HepG2 (cell line): ENCODE measurements around the gene YLPM1. TPM values are rescaled to one million over a fixed set of nuclear protein-coding genes. Genes with fewer than 3 reads are reported as not detected.

Experiments
- ATAC-seq: fragments of 200-7000 bp; cut with Tn5 transposase; 3 replicates; pipeline ENCODE4 v1.9.1; 2020; ENCODE audit warnings: mild to moderate bottlenecking, moderate library complexity
- BruUV-seq: library from RNA; stranded (reverse); fragments of 400-500 nt; replicated peaks from 2 replicates; lab custom pipeline; 2021; lab: Mats Ljungman, UMichigan
- CTCF ChIA-PET: fragments of 300-600 bp; formaldehyde crosslinking; extraction: SDS; loops from one replicate; lab custom pipeline; 2021; ENCODE audit warnings: low total read pairs, inconsistent platforms, low intra/inter-chr PET ratio; lab: Yijun Ruan, JAX
- POLR2A ChIA-PET: fragments of 350-600 bp; sonication (Branson Sonifier 250); formaldehyde crosslinking; loops from one replicate; lab custom pipeline; 2020; ENCODE audit warnings: antibody characterized with exemption, inconsistent platforms; lab: Yijun Ruan, JAX
- DNase-seq: peaks from one replicate; pipeline ENCODE4 v3.0.0-alpha.2; 2015; ENCODE audit warnings: low spot score
- FAIRE-seq: peaks from 3 replicates; lab custom pipeline; 2011; peaks lifted over from hg19 to GRCh38; lab: Jason Lieb, UNC
- H2AFZ ChIP-seq: one replicate; pipeline ENCODE4 v1.6.1; 2011; ENCODE audit warnings: low read length, inconsistent platforms
- H3K27ac ChIP-seq: fragments of 300-600 bp; 3 replicates; pipeline ENCODE4 v1.8.0; 2011; ENCODE audit warnings: mixed run types, mild to moderate bottlenecking, mixed read lengths, low read length, inconsistent platforms; ENCODE audit not compliant: insufficient read depth; ENCODE audit errors: extremely low read length
- H3K27me3 ChIP-seq, 2 experiments: fragments of 200-600 bp in 1 of 2; 2 replicates in 1 of 2; 3 replicates in 1 of 2; pipeline versions ENCODE4 v1.6.0 to v1.8.0; 2011; ENCODE audit warnings: low read length in 2 of 2, mild to moderate bottlenecking in 2 of 2, moderate library complexity in 2 of 2, inconsistent platforms in 1 of 2; ENCODE audit not compliant: insufficient read depth in 2 of 2, control insufficient read depth in 1 of 2
- H3K36me3 ChIP-seq, 2 experiments: fragments of 200-600 bp in 1 of 2; replicated peaks in 1 of 2; 2 replicates in 1 of 2; 3 replicates in 1 of 2; pipeline versions ENCODE4 v1.5.1 to v1.8.0; 2011; ENCODE audit warnings: low read length in 2 of 2, inconsistent platforms in 1 of 2; ENCODE audit not compliant: insufficient read depth in 2 of 2, control insufficient read depth in 1 of 2
- H3K4me1 ChIP-seq: 2 replicates; pipeline ENCODE4 v1.5.1; 2012; ENCODE audit warnings: low read length, inconsistent platforms; ENCODE audit not compliant: insufficient read depth
- H3K4me2 ChIP-seq: 2 replicates; pipeline ENCODE4 v1.6.0; 2011; ENCODE audit warnings: low read depth, low read length, inconsistent platforms
- H3K4me3 ChIP-seq, 3 experiments: fragments of 200-600 bp in 1 of 3; sonication (generic), shearing (Covaris generic) in 1 of 3; replicated peaks in 1 of 3; 2 replicates each; pipeline ENCODE4 v1.5.1; 2011 to 2016; ENCODE audit warnings: low read length in 3 of 3, inconsistent platforms in 2 of 3, low read depth in 2 of 3, mild to moderate bottlenecking in 2 of 3, control low read depth in 1 of 3, mixed read lengths in 1 of 3; ENCODE audit not compliant: insufficient read depth in 1 of 3
- H3K79me2 ChIP-seq: one replicate; pipeline ENCODE4 v1.6.1; 2011; ENCODE audit warnings: low read length, inconsistent platforms; ENCODE audit not compliant: insufficient read depth
- H3K9ac ChIP-seq: 2 replicates; pipeline ENCODE4 v1.6.0; 2011; ENCODE audit warnings: mild to moderate bottlenecking, low read depth, low read length, inconsistent platforms; ENCODE audit not compliant: insufficient read depth
- H3K9me3 ChIP-seq: 2 replicates; pipeline ENCODE4 v1.5.1; 2012; ENCODE audit warnings: mild to moderate bottlenecking, low read length
- H4K20me1 ChIP-seq: 2 replicates; pipeline ENCODE4 v1.6.0; 2011; ENCODE audit warnings: inconsistent platforms, mild to moderate bottlenecking, low read length, moderate library complexity; ENCODE audit not compliant: insufficient read depth
- ATM ChIP-seq: fragments of 450-650 bp; IDR thresholded peaks from 2 replicates; pipeline ENCODE4 v1.7.1; 2017; ENCODE audit warnings: mild to moderate bottlenecking, borderline replicate concordance
- CHD2 ChIP-seq: IDR thresholded peaks from 2 replicates; pipeline ENCODE4 v1.6.1; 2011; ENCODE audit warnings: low read depth, low read length, improper control_type of control experiment
- ISL2 ChIP-seq: sonication (generic); formaldehyde crosslinking; IDR thresholded peaks from 2 replicates; pipeline ENCODE4 v1.5.0; 2020; ENCODE audit warnings: missing genetic modification reagents
- LCORL ChIP-seq, 2 experiments: fragments of 450-650 bp in 1 of 2; sonication (generic) in 1 of 2; formaldehyde crosslinking in 1 of 2; IDR thresholded peaks; 2 replicates each; pipeline versions ENCODE4 v1.5.0 to v1.6.1; 2017 to 2020; ENCODE audit warnings: antibody characterized with exemption in 1 of 2, missing genetic modification reagents in 1 of 2
- MEIS2 ChIP-seq: sonication (generic); formaldehyde crosslinking; IDR thresholded peaks from 2 replicates; pipeline ENCODE4 v1.9.0; 2021; ENCODE audit warnings: mild to moderate bottlenecking, missing genetic modification reagents
- PAF1 ChIP-seq: IDR thresholded peaks from 2 replicates; pipeline ENCODE4 v1.6.1; 2016; ENCODE audit warnings: missing genetic modification reagents, missing compliant biosample characterization
- TEAD2 ChIP-seq: sonication (generic); formaldehyde crosslinking; IDR thresholded peaks from 2 replicates; pipeline ENCODE4 v1.9.0; 2021; ENCODE audit warnings: missing genetic modification reagents
- ZNF138 ChIP-seq: sonication (generic); formaldehyde crosslinking; IDR thresholded peaks from 2 replicates; pipeline ENCODE4 v1.5.0; 2020; ENCODE audit warnings: mild to moderate bottlenecking, low read depth, missing genetic modification reagents
- ZNF224 ChIP-seq: sonication (generic); formaldehyde crosslinking; IDR thresholded peaks from 2 replicates; pipeline ENCODE4 v1.5.0; 2020; ENCODE audit warnings: mild to moderate bottlenecking, missing genetic modification reagents
- WGBS: methylation state at CpG from one replicate; pipeline ENCODE4 v1.1.6; 2017; ENCODE audit warnings: low lambda C conversion rate; 5-methylcytosine and 5-hydroxymethylcytosine counted together
- in situ Hi-C: cut with HindIII; loops from 2 replicates; pipeline ENCODE4 v1.10.0; 2017; ENCODE audit warnings: low pct_unique_long_range_greater_than_20kb; ENCODE audit not compliant: extremely low pct_ligation_motif_present
- intact Hi-C: fragments of 100-400 bp; cut with micrococcal nuclease; formaldehyde crosslinking; loops from one replicate; pipeline ENCODE4 v1.10.0; 2022; ENCODE audit not compliant: unreplicated experiment
- polyA plus RNA-seq, 8 experiments: library from polyadenylated mRNA; depleted of rRNA in 3 of 8; stranded (reverse) in 7 of 8; unstranded in 1 of 8; fragments of >200 nt; fragmentation: Illumina TruSeq in 4 of 8; extraction: Trizol in 4 of 8; gene quantifications; 2 replicates each; pipeline versions ENCODE4 v1.2.1 to v1.2.3, GENCODE V29; 2011 to 2016; ENCODE audit warnings: low read depth in 4 of 8, missing spikeins in 1 of 8, mixed read lengths in 1 of 8; ENCODE audit not compliant: insufficient read depth in 1 of 8
- total RNA-seq, 5 experiments: library from RNA; depleted of rRNA; stranded (reverse); fragments of >200 nt; fragmentation: Illumina TruSeq; extraction: Trizol; gene quantifications; 2 replicates each; pipeline ENCODE4 v1.2.3, GENCODE V29; 2016; ENCODE audit warnings: low read depth in 1 of 5
- TF ChIP-seq, protein P1 (sequence below): sonication (generic); formaldehyde crosslinking; IDR thresholded peaks from 2 replicates; pipeline ENCODE4 v1.4.0; 2020; ENCODE audit warnings: mild to moderate bottlenecking, low read depth, missing genetic modification reagents
- TF ChIP-seq, protein P2 (sequence below): sonication (generic); formaldehyde crosslinking; IDR thresholded peaks from 2 replicates; pipeline ENCODE4 v1.8.1; 2023; ENCODE audit warnings: mild to moderate bottlenecking, missing genetic modification reagents, borderline replicate concordance

Gene YLPM1
- total and polyA plus RNA-seq, 2 of the 13 experiments (the other 11 are each of a cell fraction or from before 2014, with no cell fraction given), result 6.7 to 21.9 TPM

DNA sequence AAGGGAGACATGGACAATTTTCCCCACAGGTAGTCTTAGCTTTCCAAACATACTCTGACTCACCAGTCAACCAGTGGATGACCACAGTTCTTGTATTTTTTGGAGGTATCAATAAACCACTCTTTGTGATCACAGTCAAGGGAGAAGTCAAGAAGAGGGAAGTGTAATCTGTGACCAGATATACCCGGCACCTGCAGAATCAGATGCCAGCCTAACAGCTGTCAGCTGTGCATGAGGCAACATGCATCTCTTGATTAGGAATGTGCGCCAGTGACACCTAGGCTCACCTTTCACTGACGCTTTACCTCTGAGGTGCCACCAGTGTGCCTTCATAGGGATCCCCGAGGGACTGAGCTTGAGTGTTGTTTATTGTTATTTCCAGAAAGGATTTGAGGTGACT is 92.8 kb downstream of the YLPM1 start:
- TF ChIP-seq ZNF224, result no peak
- no peak for TF ChIP-seq PAF1 (CRISPR knock-in tag)
- TF ChIP-seq LCORL (IDR thresholded peaks at IDR 0.05), result no peak
- no peak for TF ChIP-seq LCORL (CRISPR knock-in tag; IDR thresholded peaks at IDR 0.05)
- TF ChIP-seq ZNF138 (CRISPR knock-in tag), result no peak
- TF ChIP-seq MEIS2, result no peak
- TF ChIP-seq, protein P1, sequence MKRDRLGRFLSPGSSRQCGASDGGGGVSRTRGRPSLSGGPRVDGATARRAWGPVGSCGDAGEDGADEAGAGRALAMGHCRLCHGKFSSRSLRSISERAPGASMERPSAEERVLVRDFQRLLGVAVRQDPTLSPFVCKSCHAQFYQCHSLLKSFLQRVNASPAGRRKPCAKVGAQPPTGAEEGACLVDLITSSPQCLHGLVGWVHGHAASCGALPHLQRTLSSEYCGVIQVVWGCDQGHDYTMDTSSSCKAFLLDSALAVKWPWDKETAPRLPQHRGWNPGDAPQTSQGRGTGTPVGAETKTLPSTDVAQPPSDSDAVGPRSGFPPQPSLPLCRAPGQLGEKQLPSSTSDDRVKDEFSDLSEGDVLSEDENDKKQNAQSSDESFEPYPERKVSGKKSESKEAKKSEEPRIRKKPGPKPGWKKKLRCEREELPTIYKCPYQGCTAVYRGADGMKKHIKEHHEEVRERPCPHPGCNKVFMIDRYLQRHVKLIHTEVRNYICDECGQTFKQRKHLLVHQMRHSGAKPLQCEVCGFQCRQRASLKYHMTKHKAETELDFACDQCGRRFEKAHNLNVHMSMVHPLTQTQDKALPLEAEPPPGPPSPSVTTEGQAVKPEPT (CRISPR knock-in tag), result no peak
- TF ChIP-seq, protein P2, sequence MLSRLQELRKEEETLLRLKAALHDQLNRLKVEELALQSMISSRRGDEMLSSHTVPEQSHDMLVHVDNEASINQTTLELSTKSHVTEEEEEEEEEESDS (CRISPR knock-in tag), result no peak
- no peak for TF ChIP-seq CHD2
- no peak for TF ChIP-seq ISL2 (CRISPR knock-in tag)
- no peak for TF ChIP-seq ATM
- TF ChIP-seq TEAD2, result no peak
- intact Hi-C loops, result no loop called here
- no peak overlapping the region for H3K4me3 ChIP-seq
- in situ Hi-C loops, result no loop called here
- FAIRE-seq (no peak), DNase-seq (no peak), ATAC-seq (no peak)
- H3K27ac ChIP-seq, result no peak overlapping the region
- H4K20me1 ChIP-seq, result no peaks in the 10 kb centered on the region
- no peaks in the 10 kb centered on the region for H3K4me1 ChIP-seq
- no peak overlapping the region for H3K9ac ChIP-seq
- no peak overlapping the region for H2AFZ ChIP-seq
- WGBS, result 98% methylated on average over 4 of the region's 4 CpGs
- H3K36me3 ChIP-seq, result no peaks in the 10 kb centered on the region; a peak in 1 of 5 replicates
- H3K79me2 ChIP-seq, result no peaks in the 10 kb centered on the region
- ChIA-PET CTCF (no interaction called here), POLR2A (interaction anchor here (0.9 kb wide), 1 partner anchor 42 kb away, joined by 3 read pairs; no protein-coding TSS in a partner anchor)
- H3K27me3 ChIP-seq, result no peaks in the 10 kb centered on the region
- no peaks in the 10 kb centered on the region for H3K9me3 ChIP-seq
- no TSS peak for BruUV-seq
- H3K4me2 ChIP-seq, result no peak overlapping the region
